ENCODE data around the gene ARL8B.
"Not testable (repeated sequence)": the region's sequence is repeated elsewhere in the genome, so short reads cannot be mapped to it uniquely, and the experiment has no call there.

Gene ARL8B

DNA sequence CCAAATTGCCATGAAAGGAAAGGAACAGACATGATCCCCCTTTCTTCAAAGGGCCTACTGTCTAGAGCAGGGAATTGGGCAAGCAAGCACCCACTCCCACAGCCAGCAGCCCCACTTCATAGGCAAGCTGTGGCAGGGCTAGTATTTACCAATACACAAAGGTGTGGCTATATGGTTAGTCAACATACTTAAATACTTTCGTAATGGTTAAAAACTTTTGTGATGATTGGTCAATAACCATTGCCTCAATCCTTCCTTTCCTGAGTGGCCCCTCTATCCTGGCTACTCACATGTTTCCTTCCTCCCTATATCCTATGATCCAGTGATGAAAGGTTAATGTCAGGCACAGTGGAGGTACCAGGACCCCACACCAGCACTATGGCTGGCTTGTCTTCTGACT lies 30.1 kb upstream of the ARL8B start:
- no peaks in the 10 kb centered on the region for H3K9me3 ChIP-seq (ENCODE audit: control insufficient read depth, low read length)
- H3K4me3 ChIP-seq (ENCODE audit: low read length) = no peak overlapping the region
- no peaks in the 10 kb centered on the region for H3K36me3 ChIP-seq (ENCODE audit: control insufficient read depth, insufficient read depth, low read length)
- no peak overlapping the region for H3K9ac ChIP-seq (ENCODE audit: low read length)
- H3K27me3 ChIP-seq (ENCODE audit: control insufficient read depth, insufficient read depth, low read length) = peaks cover 5% of the 10 kb centered on the region
- peaks cover 15% of the 10 kb centered on the region for H3K4me1 ChIP-seq (ENCODE audit: control insufficient read depth, insufficient read depth, low read length)

DNA sequence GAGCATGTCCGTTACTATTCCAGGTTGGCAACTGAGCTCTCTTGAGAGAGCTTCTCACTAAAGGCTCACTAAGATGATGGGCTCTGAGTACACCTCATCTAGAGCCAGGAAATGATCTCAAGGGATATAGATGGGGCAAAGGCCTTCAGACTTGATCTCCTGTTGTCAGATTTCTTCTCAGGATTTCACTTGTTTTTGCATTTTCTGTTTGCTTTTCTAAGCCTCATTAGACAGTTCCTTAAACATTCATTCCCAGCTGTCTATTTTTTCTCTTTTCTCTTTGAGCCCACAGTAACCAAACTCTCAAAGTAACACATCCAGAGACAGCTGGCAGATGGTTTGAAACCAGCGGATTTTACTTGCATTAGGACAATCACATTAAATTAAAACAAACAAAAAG lies 28.4 kb upstream of the ARL8B start:
- peaks cover 15% of the 10 kb centered on the region for H3K4me1 ChIP-seq (ENCODE audit: control insufficient read depth, insufficient read depth, low read length)

DNA sequence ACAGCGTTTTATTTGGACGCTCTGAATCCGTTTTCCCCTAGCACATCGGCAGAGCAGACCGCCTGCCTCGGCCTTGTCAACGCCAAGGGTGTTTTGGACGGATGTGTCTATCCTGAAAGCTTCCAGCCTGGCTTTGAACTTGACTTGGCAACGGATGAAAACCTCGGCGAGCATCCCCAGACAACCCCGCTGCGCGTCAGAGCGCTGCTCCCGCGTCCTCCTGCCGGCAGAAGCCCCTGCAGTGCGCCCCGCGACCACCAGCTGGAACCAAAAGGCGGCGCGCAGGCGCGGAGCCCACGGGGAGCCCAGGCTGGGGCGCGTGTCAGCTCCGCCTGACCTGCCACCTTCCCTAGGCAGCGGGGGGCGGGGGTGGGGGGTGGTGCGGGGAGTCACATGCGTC lies 26.2 kb upstream of the ARL8B start:
- no peak overlapping the region for H3K4me3 ChIP-seq (ENCODE audit: low read length)
- H3K27me3 ChIP-seq (ENCODE audit: control insufficient read depth, insufficient read depth, low read length) = peaks cover 5% of the 10 kb centered on the region
- H3K4me1 ChIP-seq (ENCODE audit: control insufficient read depth, insufficient read depth, low read length) = peaks cover 12% of the 10 kb centered on the region
- H3K9ac ChIP-seq (ENCODE audit: low read length) = no peak overlapping the region
- H3K9me3 ChIP-seq (ENCODE audit: control insufficient read depth, low read length) = no peaks in the 10 kb centered on the region
- H3K36me3 ChIP-seq (ENCODE audit: control insufficient read depth, insufficient read depth, low read length) = no peaks in the 10 kb centered on the region

More for the DNA sequence above, 28.4 kb upstream of the ARL8B start:
- no peaks in the 10 kb centered on the region for H3K9me3 ChIP-seq (ENCODE audit: control insufficient read depth, low read length)
- H3K36me3 ChIP-seq (ENCODE audit: control insufficient read depth, insufficient read depth, low read length) = no peaks in the 10 kb centered on the region
- peaks cover 5% of the 10 kb centered on the region for H3K27me3 ChIP-seq (ENCODE audit: control insufficient read depth, insufficient read depth, low read length)
- no peak overlapping the region for H3K4me3 ChIP-seq (ENCODE audit: low read length)
- H3K9ac ChIP-seq (ENCODE audit: low read length) = no peak overlapping the region

DNA sequence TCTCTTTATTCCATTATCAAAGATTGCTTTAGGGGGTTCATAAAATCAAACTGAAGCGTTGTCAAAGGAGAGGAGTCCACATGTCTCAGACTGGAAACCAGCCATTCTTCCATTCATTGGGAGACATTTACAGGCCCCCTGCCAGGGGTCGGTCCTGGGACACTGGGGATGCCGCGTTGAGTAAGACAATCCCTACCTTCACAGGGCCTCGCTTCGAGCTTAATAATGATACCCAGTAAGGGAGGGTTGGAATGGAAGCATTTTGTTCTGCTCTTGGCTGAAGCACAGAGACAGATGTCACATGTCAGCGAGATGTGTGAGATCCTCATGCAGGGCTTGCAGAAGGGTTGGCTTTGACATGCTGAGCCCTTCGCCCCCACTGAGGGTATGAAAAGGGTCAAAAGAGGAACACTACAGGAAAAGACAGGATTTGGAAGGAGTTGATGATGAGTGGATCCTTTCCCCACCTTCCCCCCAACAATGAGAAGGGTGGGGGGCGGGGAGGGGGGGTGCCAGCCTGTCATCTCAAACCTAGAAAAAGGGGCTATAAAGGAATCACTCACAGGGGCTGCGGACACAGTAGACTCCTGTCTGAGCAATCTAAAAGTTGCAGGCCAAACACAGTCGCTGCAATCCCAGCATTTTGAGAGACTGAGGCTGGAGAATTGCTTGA lies 25.6 kb upstream of the ARL8B start:
- H3K9me3 ChIP-seq (ENCODE audit: control insufficient read depth, low read length) = no peaks in the 10 kb centered on the region
- no peak overlapping the region for H3K4me3 ChIP-seq (ENCODE audit: low read length)
- H3K4me1 ChIP-seq (ENCODE audit: control insufficient read depth, insufficient read depth, low read length) = peaks cover 8% of the 10 kb centered on the region
- no peaks in the 10 kb centered on the region for H3K36me3 ChIP-seq (ENCODE audit: control insufficient read depth, insufficient read depth, low read length)
- H3K27me3 ChIP-seq (ENCODE audit: control insufficient read depth, insufficient read depth, low read length) = peaks cover 5% of the 10 kb centered on the region
- no peak overlapping the region for H3K9ac ChIP-seq (ENCODE audit: low read length)

DNA sequence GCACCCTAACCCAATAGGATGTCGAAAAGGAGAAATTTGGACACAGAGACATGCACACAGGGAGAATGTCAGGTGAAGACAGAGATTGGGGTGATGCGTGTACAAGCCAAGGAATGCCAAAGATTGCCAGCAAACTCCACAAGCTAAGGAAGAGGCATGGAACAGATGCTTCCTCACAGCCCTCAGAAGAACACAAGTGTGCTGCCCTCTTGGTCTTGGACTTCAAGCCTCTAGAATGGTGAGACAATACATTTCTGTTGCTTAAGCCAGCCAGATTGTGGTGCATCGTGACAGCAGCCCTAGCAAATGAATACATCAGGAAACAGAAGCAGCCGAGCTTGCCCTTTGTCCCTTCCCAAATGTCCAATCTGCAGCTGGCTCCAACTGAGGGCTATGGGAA lies 23.7 kb upstream of the ARL8B start:
- no peaks in the 10 kb centered on the region for H3K4me1 ChIP-seq (ENCODE audit: control insufficient read depth, insufficient read depth, low read length)
- H3K9me3 ChIP-seq (ENCODE audit: control insufficient read depth, low read length) = no peaks in the 10 kb centered on the region
- no peak overlapping the region for H3K9ac ChIP-seq (ENCODE audit: low read length)
- H3K27me3 ChIP-seq (ENCODE audit: control insufficient read depth, insufficient read depth, low read length) = peaks cover 5% of the 10 kb centered on the region
- H3K36me3 ChIP-seq (ENCODE audit: control insufficient read depth, insufficient read depth, low read length) = no peaks in the 10 kb centered on the region
- no peak overlapping the region for H3K4me3 ChIP-seq (ENCODE audit: low read length)

DNA sequence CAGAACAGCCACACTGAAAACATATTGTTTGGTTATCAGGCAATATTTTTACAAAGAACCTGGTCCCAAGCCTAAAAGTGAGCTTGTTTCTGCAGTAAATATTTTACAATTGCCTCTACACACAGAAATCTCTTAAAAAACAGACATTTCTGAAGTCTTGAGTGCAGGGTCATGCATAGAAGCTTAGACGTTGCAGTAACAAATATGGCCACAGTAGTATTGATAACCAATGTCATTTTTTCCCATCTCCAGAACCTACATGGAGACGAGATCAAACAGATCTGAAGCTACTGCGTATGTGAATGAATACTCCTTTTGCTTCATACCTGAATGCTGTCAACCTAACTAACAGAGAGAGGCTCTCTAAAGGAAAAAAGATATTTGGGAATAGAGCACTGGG lies 19.6 kb upstream of the ARL8B start:
- Histone ChIP-seq H3K4me1 (ENCODE audit: control insufficient read depth, insufficient read depth, low read length) (no peaks in the 10 kb centered on the region), H3K9me3 (ENCODE audit: control insufficient read depth, low read length) (no peaks in the 10 kb centered on the region), H3K27me3 (ENCODE audit: control insufficient read depth, insufficient read depth, low read length) (no peaks in the 10 kb centered on the region), H3K9ac (ENCODE audit: low read length) (no peak overlapping the region), H3K36me3 (ENCODE audit: control insufficient read depth, insufficient read depth, low read length) (no peaks in the 10 kb centered on the region), H3K4me3 (ENCODE audit: low read length) (no peak overlapping the region)

DNA sequence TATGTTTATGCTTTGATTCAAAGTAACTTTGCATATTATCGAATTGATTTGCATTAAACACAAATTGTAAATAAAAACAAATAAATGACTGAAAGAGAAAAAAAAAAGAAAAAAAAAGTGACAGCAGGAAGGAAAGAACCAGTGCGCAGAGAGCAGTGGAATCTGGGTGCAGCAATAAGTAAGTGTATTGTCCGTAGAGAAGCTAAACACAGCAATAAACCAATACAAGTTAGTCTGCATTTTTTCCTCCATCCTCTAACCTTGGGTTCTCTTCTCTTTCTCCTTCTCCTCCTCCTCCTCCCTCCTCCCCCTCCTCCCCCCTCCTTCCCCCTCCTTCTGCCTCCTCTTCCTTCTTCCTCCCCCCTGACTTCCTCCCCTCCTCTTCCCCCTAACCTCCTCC lies 18.3 kb upstream of the ARL8B start:
- H3K9me3 ChIP-seq (ENCODE audit: control insufficient read depth, low read length) = no peaks in the 10 kb centered on the region
- no peak overlapping the region for H3K9ac ChIP-seq (ENCODE audit: low read length)
- no peaks in the 10 kb centered on the region for H3K27me3 ChIP-seq (ENCODE audit: control insufficient read depth, insufficient read depth, low read length)
- H3K4me1 ChIP-seq (ENCODE audit: control insufficient read depth, insufficient read depth, low read length) = no peaks in the 10 kb centered on the region
- H3K36me3 ChIP-seq (ENCODE audit: control insufficient read depth, insufficient read depth, low read length) = no peaks in the 10 kb centered on the region
- H3K4me3 ChIP-seq (ENCODE audit: low read length) = no peak overlapping the region

DNA sequence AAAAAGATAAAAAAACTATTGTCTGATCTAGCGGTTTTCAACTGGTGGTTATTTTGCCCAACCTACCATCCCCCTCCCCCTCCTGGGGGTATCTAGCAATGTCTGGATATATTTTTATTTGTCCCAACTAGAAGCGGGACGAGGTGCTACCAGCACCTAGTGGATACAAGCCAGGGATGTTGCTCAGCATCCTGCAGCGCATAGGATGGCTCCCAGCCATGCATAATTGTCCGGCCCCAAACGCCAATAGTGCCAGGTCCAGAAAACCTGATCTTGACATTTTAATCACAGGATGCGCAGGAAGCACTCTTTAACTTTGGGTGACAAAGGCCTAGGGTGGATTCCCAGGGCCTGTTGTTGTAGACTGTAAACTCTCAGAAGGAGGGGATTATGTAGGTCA lies 17.0 kb upstream of the ARL8B start:
- no peaks in the 10 kb centered on the region for H3K9me3 ChIP-seq (ENCODE audit: control insufficient read depth, low read length)
- H3K27me3 ChIP-seq (ENCODE audit: control insufficient read depth, insufficient read depth, low read length) = no peaks in the 10 kb centered on the region
- no peak overlapping the region for H3K4me3 ChIP-seq (ENCODE audit: low read length)
- H3K4me1 ChIP-seq (ENCODE audit: control insufficient read depth, insufficient read depth, low read length) = no peaks in the 10 kb centered on the region
- no peaks in the 10 kb centered on the region for H3K36me3 ChIP-seq (ENCODE audit: control insufficient read depth, insufficient read depth, low read length)
- H3K9ac ChIP-seq (ENCODE audit: low read length) = no peak overlapping the region

DNA sequence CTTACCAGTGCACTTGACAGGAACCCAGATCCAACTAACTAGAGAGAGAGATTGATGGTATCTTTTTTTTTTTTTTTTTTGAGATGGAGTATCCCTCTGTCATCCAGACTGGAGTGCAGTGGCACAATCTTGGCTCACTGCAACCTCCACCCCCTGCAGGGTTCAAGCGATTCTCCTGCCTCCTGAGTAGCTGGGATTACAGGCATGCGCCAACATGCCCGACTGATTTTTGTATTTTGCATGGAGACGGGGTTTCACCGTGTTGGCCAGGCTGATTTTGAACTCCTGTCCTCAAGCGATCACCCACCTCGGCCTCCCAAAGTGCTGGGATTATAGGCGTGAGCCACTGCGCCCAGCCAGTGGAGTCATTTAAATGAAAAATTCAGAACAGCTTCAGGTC lies 15.7 kb upstream of the ARL8B start:
- H3K4me3 ChIP-seq (ENCODE audit: low read length); H3K27me3 ChIP-seq (ENCODE audit: control insufficient read depth, insufficient read depth, low read length); H3K9me3 ChIP-seq (ENCODE audit: control insufficient read depth, low read length); H3K4me1 ChIP-seq (ENCODE audit: control insufficient read depth, insufficient read depth, low read length); H3K9ac ChIP-seq (ENCODE audit: low read length); H3K36me3 ChIP-seq (ENCODE audit: control insufficient read depth, insufficient read depth, low read length): not testable (repeated sequence)

DNA sequence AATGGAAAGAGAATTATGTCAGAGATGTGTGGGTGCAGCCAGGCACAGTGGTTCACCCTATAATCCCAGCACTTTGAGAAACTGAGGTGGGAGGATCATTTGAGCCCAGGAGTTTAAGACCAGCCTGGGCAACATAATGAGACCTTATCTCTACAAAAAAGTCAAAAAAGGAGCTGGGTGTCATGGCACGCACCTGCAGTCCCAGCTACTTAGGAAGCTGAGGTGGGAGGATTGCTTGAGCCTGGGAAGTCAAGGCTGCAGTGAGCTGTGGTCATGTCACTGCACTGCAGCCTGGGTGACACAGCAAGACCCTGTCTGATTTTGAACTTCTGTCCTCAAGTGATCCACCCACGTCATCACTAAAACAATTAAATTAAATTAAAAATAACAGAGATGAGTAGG lies 15.2 kb upstream of the ARL8B start:
- not testable (repeated sequence) for H3K4me1 ChIP-seq (ENCODE audit: control insufficient read depth, insufficient read depth, low read length); H3K36me3 ChIP-seq (ENCODE audit: control insufficient read depth, insufficient read depth, low read length); H3K9ac ChIP-seq (ENCODE audit: low read length); H3K4me3 ChIP-seq (ENCODE audit: low read length); H3K9me3 ChIP-seq (ENCODE audit: control insufficient read depth, low read length); H3K27me3 ChIP-seq (ENCODE audit: control insufficient read depth, insufficient read depth, low read length)

DNA sequence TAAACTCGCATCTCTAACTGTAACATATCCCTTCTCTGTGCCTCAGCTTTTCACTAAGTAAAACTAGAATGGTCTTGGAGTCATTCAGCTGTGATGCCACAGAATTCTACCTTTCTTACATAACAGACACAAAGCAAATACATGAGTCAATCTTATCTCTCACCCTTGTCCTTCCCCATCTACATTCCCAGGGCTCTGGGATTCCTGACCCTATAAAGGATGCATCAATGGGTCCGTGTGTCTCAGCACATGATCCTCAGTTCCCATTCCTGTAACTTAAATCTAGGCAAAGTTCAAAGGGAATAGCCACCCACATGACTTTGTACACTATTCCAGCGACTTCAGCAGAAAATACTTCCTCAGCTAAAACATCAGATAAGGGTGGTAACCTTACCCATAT lies 11.8 kb upstream of the ARL8B start:
- H3K4me1 ChIP-seq (ENCODE audit: control insufficient read depth, insufficient read depth, low read length) = no peaks in the 10 kb centered on the region
- no peaks in the 10 kb centered on the region for H3K9me3 ChIP-seq (ENCODE audit: control insufficient read depth, low read length)
- H3K9ac ChIP-seq (ENCODE audit: low read length) = no peak overlapping the region
- H3K36me3 ChIP-seq (ENCODE audit: control insufficient read depth, insufficient read depth, low read length) = no peaks in the 10 kb centered on the region
- no peak overlapping the region for H3K4me3 ChIP-seq (ENCODE audit: low read length)
- no peaks in the 10 kb centered on the region for H3K27me3 ChIP-seq (ENCODE audit: control insufficient read depth, insufficient read depth, low read length)

DNA sequence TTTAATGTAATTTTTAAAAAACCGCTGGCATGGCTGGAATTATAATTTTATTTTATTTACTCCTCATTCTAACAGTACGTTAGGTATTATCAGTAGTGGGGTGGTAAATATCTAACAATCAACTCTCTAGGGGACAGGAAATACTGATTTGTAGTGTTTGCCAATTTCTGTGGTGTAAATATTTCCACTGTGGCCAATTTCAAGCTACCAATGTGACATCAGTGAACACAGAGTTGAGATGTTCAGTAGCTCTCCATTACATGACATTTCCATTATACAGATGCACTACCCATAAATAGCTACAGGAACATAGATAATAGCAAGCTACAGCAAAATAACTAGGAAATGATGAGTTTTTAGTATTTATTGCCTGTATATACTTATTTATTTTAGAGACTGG lies 10.0 kb upstream of the ARL8B start:
- H3K4me1 ChIP-seq (ENCODE audit: control insufficient read depth, insufficient read depth, low read length) = no peaks in the 10 kb centered on the region
- no peaks in the 10 kb centered on the region for H3K9me3 ChIP-seq (ENCODE audit: control insufficient read depth, low read length)
- H3K4me3 ChIP-seq (ENCODE audit: low read length) = no peak overlapping the region
- H3K9ac ChIP-seq (ENCODE audit: low read length) = no peak overlapping the region
- H3K27me3 ChIP-seq (ENCODE audit: control insufficient read depth, insufficient read depth, low read length) = no peaks in the 10 kb centered on the region
- H3K36me3 ChIP-seq (ENCODE audit: control insufficient read depth, insufficient read depth, low read length) = no peaks in the 10 kb centered on the region

DNA sequence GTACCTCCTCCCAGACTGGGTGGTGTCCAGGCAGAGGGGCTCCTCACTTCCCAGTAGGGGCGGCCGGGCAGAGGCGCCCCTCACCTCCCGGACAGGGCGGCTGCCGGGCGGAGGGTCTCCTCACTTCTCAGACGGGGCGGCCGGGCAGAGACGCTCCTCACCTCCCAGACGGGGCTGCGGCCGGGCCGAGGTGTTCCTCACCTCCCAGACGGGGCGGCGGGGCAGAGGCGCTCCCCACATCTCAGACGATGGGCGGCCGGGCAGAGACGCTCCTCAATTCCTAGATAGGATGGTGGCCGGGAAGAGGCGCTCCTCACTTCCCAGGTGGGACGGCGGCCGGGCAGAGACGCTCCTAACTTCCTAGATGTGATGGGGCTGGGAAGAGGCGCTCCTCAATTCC lies 8.4 kb upstream of the ARL8B start:
- not testable (repeated sequence) for H3K4me3 ChIP-seq (ENCODE audit: low read length); H3K9me3 ChIP-seq (ENCODE audit: control insufficient read depth, low read length); H3K27me3 ChIP-seq (ENCODE audit: control insufficient read depth, insufficient read depth, low read length); H3K36me3 ChIP-seq (ENCODE audit: control insufficient read depth, insufficient read depth, low read length); H3K4me1 ChIP-seq (ENCODE audit: control insufficient read depth, insufficient read depth, low read length); H3K9ac ChIP-seq (ENCODE audit: low read length)

Data from mucosa of stomach (tissue), 1 donor.